HEK293T (cell line): Measurements from ENCODE around the gene SMTN.
"Not testable (repeated sequence)": the region's sequence is repeated elsewhere in the genome, so short reads cannot be mapped to it uniquely, and the experiment has no call there.

Source experiments
- ELF4 ChIP-seq: fragments of 450-650 bp; IDR thresholded peaks from 2 replicates; pipeline ENCODE4 v1.6.1; 2017; ENCODE audit warnings: antibody characterized with exemption
- FOXA1 ChIP-seq: fragments of 450-650 bp; IDR thresholded peaks from 2 replicates; pipeline ENCODE4 v1.6.1; 2016; ENCODE audit warnings: mild to moderate bottlenecking
- FOXM1 ChIP-seq: fragments of 450-650 bp; IDR thresholded peaks from 2 replicates; pipeline ENCODE4 v1.6.1; 2017; ENCODE audit warnings: mild to moderate bottlenecking, borderline replicate concordance
- SUZ12 ChIP-seq: fragments of 450-650 bp; IDR thresholded peaks from 2 replicates; pipeline ENCODE4 v1.6.1; 2016; ENCODE audit warnings: mild to moderate bottlenecking
- TF ChIP-seq, protein P1 (sequence below): fragments of 450-650 bp; IDR thresholded peaks from 2 replicates; pipeline ENCODE4 v1.6.1; 2016

GRCh38 chr22:31078389-31078788 is 2.7 kb upstream of the SMTN start:
- TF ChIP-seq ELF4, SUZ12, FOXA1, FOXM1: not testable (repeated sequence)
- TF ChIP-seq, protein P1, sequence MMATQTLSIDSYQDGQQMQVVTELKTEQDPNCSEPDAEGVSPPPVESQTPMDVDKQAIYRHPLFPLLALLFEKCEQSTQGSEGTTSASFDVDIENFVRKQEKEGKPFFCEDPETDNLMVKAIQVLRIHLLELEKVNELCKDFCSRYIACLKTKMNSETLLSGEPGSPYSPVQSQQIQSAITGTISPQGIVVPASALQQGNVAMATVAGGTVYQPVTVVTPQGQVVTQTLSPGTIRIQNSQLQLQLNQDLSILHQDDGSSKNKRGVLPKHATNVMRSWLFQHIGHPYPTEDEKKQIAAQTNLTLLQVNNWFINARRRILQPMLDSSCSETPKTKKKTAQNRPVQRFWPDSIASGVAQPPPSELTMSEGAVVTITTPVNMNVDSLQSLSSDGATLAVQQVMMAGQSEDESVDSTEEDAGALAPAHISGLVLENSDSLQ = not testable (repeated sequence)
